AG04450 (cell line): Measurements from ENCODE around the gene TNS3. TPM values are rescaled to one million over a fixed set of nuclear protein-coding genes. Genes with fewer than 3 reads are reported as not detected.
A peak's percentile ranks its signal among the peaks of the same experiment; 100 is the strongest.
"Not testable (repeated sequence)": the region's sequence is repeated elsewhere in the genome, so short reads cannot be mapped to it uniquely, and the experiment has no call there.

ENCODE experiments used
- CTCF ChIA-PET: fragments of 300-600, 350-600 bp; formaldehyde crosslinking; extraction: SDS; loops from one replicate; lab custom pipeline; 2022; ENCODE audit warnings: antibody characterized with exemption, inconsistent platforms; lab: Charles Lee
- POLR2A ChIA-PET: fragments of 350-600 bp; formaldehyde crosslinking; extraction: SDS; loops from one replicate; lab custom pipeline; 2021; ENCODE audit warnings: antibody characterized with exemption, inconsistent platforms; lab: Yijun Ruan, JAX
- DNase-seq: peaks from one replicate; pipeline ENCODE4 v3.0.0-alpha.2; 2011; ENCODE audit warnings: low read depth, low spot score
- H3K27ac ChIP-seq: one replicate; pipeline ENCODE4 v1.5.1; 2012; ENCODE audit warnings: low read depth, low read length, control low read depth
- H3K27me3 ChIP-seq: one replicate; pipeline ENCODE4 v1.6.0; 2012; ENCODE audit warnings: low read length; ENCODE audit not compliant: control insufficient read depth, insufficient read depth
- H3K4me3 ChIP-seq: 2 replicates; pipeline ENCODE4 v1.5.1; 2011; ENCODE audit warnings: mild to moderate bottlenecking, low read depth, low read length, control low read depth
- H3K9me3 ChIP-seq: 2 replicates; pipeline ENCODE4 v1.5.1; 2012; ENCODE audit warnings: low read length; ENCODE audit not compliant: control insufficient read depth, insufficient read depth
- CTCF ChIP-seq: IDR thresholded peaks from 2 replicates; pipeline ENCODE4 v1.5.1; 2011; ENCODE audit warnings: low read depth, low read length, control low read depth, inconsistent platforms
- polyA plus RNA-seq: library from polyadenylated mRNA; depleted of rRNA; stranded (reverse); fragments of >200 nt; gene quantifications from 2 replicates; pipeline ENCODE4 v1.2.3, GENCODE V29; 2011

Gene TNS3
- polyA plus RNA-seq, 1 experiment = 131 TPM

GRCh38 chr7:47586925-47587324 is 5.0 kb upstream of the TNS3 start:
- TF ChIP-seq CTCF = no peak

GRCh38 chr7:47586161-47586670 is 4.3 kb upstream of the TNS3 start:
- DNase-seq, H3K9me3 ChIP-seq, H3K27me3 ChIP-seq, CTCF ChIA-PET, H3K4me3 ChIP-seq, POLR2A ChIA-PET, H3K27ac ChIP-seq: not testable (repeated sequence)

More at GRCh38 chr7:47586925-47587324, 5.0 kb upstream of the TNS3 start:
- Histone ChIP-seq H3K4me3 (no peak overlapping the region), H3K9me3 (0 out of 2 replicates have a peak, but pooled peaks cover 4% of the 10 kb centered on the region), H3K27me3 (no peaks in the 10 kb centered on the region), H3K27ac (no peak overlapping the region)
- POLR2A ChIA-PET = interaction anchor here (1.0 kb wide), 1 partner anchor 15 kb away, joined by 3 read pairs; no protein-coding TSS in a partner anchor
- CTCF ChIA-PET = interaction anchor here (0.6 kb wide), 1 partner anchor 266 kb away, joined by 6 read pairs; no protein-coding TSS in a partner anchor
- DNase-seq = no peak

GRCh38 chr7:47584536-47584895 is 2.6 kb upstream of the TNS3 start:
- DNase-seq = no peak
- Histone ChIP-seq H3K9me3 (0 out of 2 replicates have a peak, but pooled peaks cover 4% of the 10 kb centered on the region), H3K4me3 (no peak overlapping the region), H3K27ac (no peak overlapping the region), H3K27me3 (no peaks in the 10 kb centered on the region)
- POLR2A ChIA-PET = no interaction called here
- CTCF ChIA-PET = interaction anchor here (1.2 kb wide), 1 partner anchor 235 kb away, joined by 3 read pairs; no protein-coding TSS in a partner anchor
- TF ChIP-seq CTCF = no peak

GRCh38 chr7:47583739-47584535 is 2.0 kb upstream of the TNS3 start:
- no peak for TF ChIP-seq CTCF
- H3K27ac ChIP-seq = no peak overlapping the region
- CTCF ChIA-PET = interaction anchor here (1.4 kb wide), 1 partner anchor 8 kb away, joined by 4 read pairs; no protein-coding TSS in a partner anchor
- no peaks in the 10 kb centered on the region for H3K27me3 ChIP-seq
- no peak overlapping the region for H3K4me3 ChIP-seq
- H3K9me3 ChIP-seq = 0 out of 2 replicates have a peak, but pooled peaks cover 4% of the 10 kb centered on the region
- POLR2A ChIA-PET = interaction anchor here (1.2 to 4.2 kb wide), 2 partner anchors 27 to 40 kb away, joined by 4 to 14 read pairs; no protein-coding TSS in a partner anchor
- DNase-seq = no peak

GRCh38 chr7:47582764-47583738 is 1.1 kb upstream of the TNS3 start:
- no peak for DNase-seq
- POLR2A ChIA-PET = interaction anchor here (1.2 to 4.2 kb wide), 2 partner anchors 27 to 40 kb away, joined by 4 to 14 read pairs; no protein-coding TSS in a partner anchor
- no peak for TF ChIP-seq CTCF
- H3K4me3 ChIP-seq = no peak overlapping the region
- CTCF ChIA-PET = interaction anchor here (1.4 to 1.5 kb wide), 2 partner anchors 9 to 236 kb away, joined by 3 to 4 read pairs; no protein-coding TSS in a partner anchor
- peak overlapping the region; percentile 31 for H3K27ac ChIP-seq
- H3K9me3 ChIP-seq = peaks cover 7% of the 10 kb centered on the region; the same call in 1 of the 2 replicates
- H3K27me3 ChIP-seq = no peaks in the 10 kb centered on the region
